ENCODE data around the gene FANCI.

Gene FANCI

GRCh38 chr15:89361451-89362202 lies 117.8 kb downstream of the FANCI start:
- peak overlapping the region; percentile 84 for H3K4me3 ChIP-seq (ENCODE audit: low read depth, low read length)
- H3K27ac ChIP-seq: peak overlapping the region; percentile 92
- peaks cover 5% of the 10 kb centered on the region for H3K27me3 ChIP-seq (ENCODE audit: insufficient read depth, low read depth, severe bottlenecking)
- H3K36me3 ChIP-seq: peaks cover 33% of the 10 kb centered on the region
- 0 out of 2 replicates have a peak, but pooled peaks have one; percentile 7 for TF ChIP-seq CTCF (IDR thresholded peaks at IDR 0.05; ENCODE audit: low read depth, low read length)
- H3K9me3 ChIP-seq (ENCODE audit: severe bottlenecking): no peaks in the 10 kb centered on the region
- DNase-seq: peak; percentile 76

- peak; percentile 82 for DNase-seq
- H3K27me3 ChIP-seq (ENCODE audit: insufficient read depth, low read depth, severe bottlenecking): peaks cover 5% of the 10 kb centered on the region
- H3K9me3 ChIP-seq (ENCODE audit: severe bottlenecking): no peaks in the 10 kb centered on the region
- peaks cover 41% of the 10 kb centered on the region for H3K36me3 ChIP-seq
- peak overlapping the region; percentile 92 for H3K27ac ChIP-seq
- TF ChIP-seq CTCF (IDR thresholded peaks at IDR 0.05; ENCODE audit: low read depth, low read length): no peak
- H3K4me3 ChIP-seq (ENCODE audit: low read depth, low read length): peak overlapping the region; percentile 84
Measured at GRCh38 chr15:89362203-89363101, 118.7 kb downstream of the FANCI start.

GRCh38 chr15:89363133-89363532 lies 119.4 kb downstream of the FANCI start:
- H3K36me3 ChIP-seq: peaks cover 47% of the 10 kb centered on the region
- H3K27me3 ChIP-seq (ENCODE audit: insufficient read depth, low read depth, severe bottlenecking): peaks cover 4% of the 10 kb centered on the region
- TF ChIP-seq CTCF (IDR thresholded peaks at IDR 0.05; ENCODE audit: low read depth, low read length): no peak
- DNase-seq: no peak
- H3K4me3 ChIP-seq (ENCODE audit: low read depth, low read length): peak overlapping the region; percentile 84
- H3K9me3 ChIP-seq (ENCODE audit: severe bottlenecking): no peaks in the 10 kb centered on the region
- H3K27ac ChIP-seq: peak overlapping the region; percentile 92

GRCh38 chr15:89363770-89364169 lies 120.0 kb downstream of the FANCI start:
- Histone ChIP-seq H3K36me3 (peaks cover 48% of the 10 kb centered on the region), H3K9me3 (ENCODE audit: severe bottlenecking) (no peaks in the 10 kb centered on the region), H3K27me3 (ENCODE audit: insufficient read depth, low read depth, severe bottlenecking) (no peaks in the 10 kb centered on the region), H3K4me3 (ENCODE audit: low read depth, low read length) (peak overlapping the region; percentile 84), H3K27ac (peak overlapping the region; percentile 92)
- no peak for TF ChIP-seq CTCF (IDR thresholded peaks at IDR 0.05; ENCODE audit: low read depth, low read length)
- DNase-seq: peak; percentile 65

- no peak for TF ChIP-seq CTCF (IDR thresholded peaks at IDR 0.05; ENCODE audit: low read depth, low read length)
- Histone ChIP-seq H3K27me3 (ENCODE audit: insufficient read depth, low read depth, severe bottlenecking) (no peaks in the 10 kb centered on the region), H3K36me3 (peaks cover 54% of the 10 kb centered on the region), H3K4me3 (ENCODE audit: low read depth, low read length) (peak overlapping the region; percentile 84), H3K9me3 (ENCODE audit: severe bottlenecking) (no peaks in the 10 kb centered on the region), H3K27ac (peak overlapping the region; percentile 92; the same call in 1 of the 2 replicates)
- no peak for DNase-seq
Measured at GRCh38 chr15:89364341-89364740, 120.6 kb downstream of the FANCI start.

All from WERI-Rb-1 (cell line).